Hematopoietic multipotent progenitor cell treated with erythropoietin and hydrocortisone succinate and interleukin-3 and kit ligand, for 8 days (in vitro differentiated cells): ENCODE results near the gene RIIAD1.
"Not testable (repeated sequence)": the region's sequence is repeated elsewhere in the genome, so short reads cannot be mapped to it uniquely, and the experiment has no call there.

Experiments used
- DNase-seq: peaks from one replicate; pipeline ENCODE4 v3.0.0-alpha.2; 2015

The RIIAD1 gene

DNA sequence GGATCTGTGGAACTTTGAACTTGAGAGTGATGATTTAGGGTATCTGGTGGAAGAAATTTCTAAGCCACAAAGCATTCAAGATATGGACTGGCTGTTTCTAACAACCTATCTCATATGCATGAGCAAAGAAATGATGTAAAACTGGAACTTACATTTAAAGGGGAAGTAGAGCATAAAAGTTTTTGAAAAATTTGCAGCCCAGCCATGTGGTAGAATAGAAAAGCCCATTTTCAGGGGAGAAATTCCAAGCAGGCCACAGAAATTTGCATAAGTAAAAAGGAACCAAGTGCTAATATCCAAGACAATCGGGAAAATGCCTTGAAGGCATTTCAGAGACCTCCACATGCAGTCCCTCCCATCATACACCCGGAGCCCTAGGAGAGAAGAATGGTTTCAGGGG, 15.7 kb downstream of the RIIAD1 start:
- DNase-seq, result no peak

DNA sequence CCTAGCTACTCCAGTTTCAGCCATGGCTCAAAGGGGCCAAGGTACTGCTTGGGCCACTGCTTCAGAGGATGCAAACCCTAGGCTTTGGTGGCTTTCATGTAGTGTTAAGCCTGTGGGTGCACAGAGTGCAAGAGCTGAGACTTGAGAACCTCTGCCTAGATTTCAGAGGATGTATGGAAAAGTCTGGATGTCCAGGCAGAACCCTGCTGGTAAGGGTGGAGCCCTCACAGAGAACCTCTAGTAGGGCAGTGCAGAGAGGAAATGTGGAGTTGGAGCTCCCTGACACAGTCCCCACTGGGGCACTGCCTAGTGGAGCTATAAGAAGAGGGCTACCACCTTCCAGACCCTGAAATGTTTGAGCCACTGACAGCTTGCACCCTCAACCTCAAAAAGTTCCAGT, 16.2 kb downstream of the RIIAD1 start:
- DNase-seq, result no peak

GRCh38 chr1:151739590-151740355, 18.5 kb downstream of the RIIAD1 start:
- DNase-seq, result peak; percentile 64

DNA sequence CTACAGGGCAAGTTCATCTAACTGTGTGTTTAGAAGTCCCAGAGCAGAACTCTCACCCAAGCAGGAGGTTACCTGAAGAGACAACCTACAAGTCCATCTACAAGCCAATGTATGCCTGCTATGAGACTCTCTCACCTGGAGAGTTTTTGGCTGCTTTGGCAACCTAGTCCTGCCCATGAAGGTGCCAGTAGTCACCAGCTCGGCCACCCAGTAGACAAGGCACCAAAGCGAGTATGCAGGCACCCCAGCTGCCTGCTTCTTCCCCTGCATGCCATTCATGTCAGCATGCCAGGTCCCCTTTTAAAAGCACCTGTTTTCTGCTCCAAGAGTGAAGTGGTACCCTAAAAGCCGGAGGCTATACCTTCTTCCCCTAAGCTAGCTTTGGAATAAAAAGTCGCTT, 20.2 kb downstream of the RIIAD1 start:
- no peak for DNase-seq

DNA sequence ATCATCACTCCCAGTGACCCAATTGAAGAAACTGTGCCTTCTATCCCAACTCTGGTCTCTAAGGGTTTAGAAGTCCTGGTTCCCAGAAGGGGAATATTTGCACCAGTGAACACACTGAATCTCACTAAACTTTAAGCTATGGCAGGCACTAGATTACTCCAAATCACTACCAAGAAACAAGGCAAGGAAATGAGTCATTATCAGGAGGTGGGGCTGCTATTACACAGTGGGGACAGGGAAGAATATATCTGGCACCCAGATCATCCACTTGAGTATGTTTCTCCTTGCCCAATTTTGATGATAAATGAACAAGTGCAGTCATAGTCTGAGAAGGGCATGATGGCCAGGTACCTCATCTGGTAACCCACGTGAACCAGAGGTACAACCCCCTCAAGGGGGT, 35.0 kb downstream of the RIIAD1 start:
- no peak for DNase-seq

GRCh38 chr1:151759241-151759640, 37.9 kb downstream of the RIIAD1 start:
- no peak for DNase-seq

DNA sequence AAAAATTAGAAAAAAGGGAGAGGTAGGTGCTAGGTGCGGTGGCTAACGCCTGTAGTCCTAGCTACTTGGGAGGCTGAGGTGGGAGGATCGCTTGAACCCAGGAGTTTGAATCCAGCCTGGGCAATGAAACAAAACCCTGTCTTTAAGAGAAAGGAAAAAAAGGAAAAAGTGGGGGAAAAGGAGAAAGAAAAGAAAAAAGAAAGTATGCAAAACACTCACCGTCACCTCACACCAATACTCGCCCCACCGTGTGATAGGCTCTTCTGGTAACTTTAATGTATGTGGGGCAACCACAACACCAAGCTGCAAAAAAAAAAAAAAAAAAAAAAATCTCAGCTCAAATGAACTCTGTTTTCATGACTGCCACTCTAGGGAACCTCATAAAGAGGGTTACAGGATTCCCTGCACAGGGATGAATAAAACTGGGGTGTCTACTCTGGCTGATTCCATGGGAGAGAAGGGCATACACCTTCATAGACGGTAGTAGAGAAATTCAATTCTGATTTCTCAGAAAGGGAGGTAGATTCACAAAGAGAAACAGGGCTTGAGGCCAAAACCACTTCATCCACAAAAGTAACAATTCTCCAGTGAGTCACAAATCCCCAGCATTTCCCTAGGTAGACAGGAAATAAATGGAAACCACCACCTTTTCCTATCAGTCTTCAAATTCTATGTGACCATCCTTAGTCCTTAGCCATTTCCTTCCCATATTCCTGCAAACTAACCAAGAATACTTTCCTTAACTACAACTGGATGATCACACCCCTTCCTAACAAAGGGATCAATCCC, 39.5 kb downstream of the RIIAD1 start:
- no peak for DNase-seq

GRCh38 chr1:151762941-151763921, 41.9 kb downstream of the RIIAD1 start, which contains the start of gene MRPL9:
Gene MRPL9 (minus strand): TSS chr1:151763496. CDS start chr1:151763479, 17 bp downstream.
- DNase-seq, result peak; percentile 85

- no peak for DNase-seq
These were observed 42.7 kb downstream of the RIIAD1 start for GRCh38 chr1:151763990-151764389.

GRCh38 chr1:151768351-151769066, 47.2 kb downstream of the RIIAD1 start:
- not testable (repeated sequence) for DNase-seq

DNA sequence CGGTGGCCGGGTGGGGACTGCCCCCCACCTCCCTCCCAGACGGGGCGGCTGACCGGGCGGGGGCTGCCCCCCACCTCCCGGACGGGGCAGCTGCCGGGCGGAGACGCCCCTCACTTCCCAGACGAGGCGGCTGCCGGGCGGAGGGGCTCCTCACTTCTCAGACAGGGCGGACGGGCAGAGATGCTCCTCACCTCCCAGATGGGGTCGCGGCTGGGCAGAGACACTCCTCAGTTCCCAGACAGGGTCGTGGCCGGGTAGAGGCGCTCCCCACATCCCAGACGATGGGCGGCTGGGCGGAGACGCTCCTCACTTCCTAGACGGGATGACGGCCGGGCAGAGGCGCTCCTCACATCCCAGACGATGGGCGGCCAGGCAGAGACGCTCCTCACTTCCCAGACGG, 47.9 kb downstream of the RIIAD1 start:
- DNase-seq, result not testable (repeated sequence)

DNA sequence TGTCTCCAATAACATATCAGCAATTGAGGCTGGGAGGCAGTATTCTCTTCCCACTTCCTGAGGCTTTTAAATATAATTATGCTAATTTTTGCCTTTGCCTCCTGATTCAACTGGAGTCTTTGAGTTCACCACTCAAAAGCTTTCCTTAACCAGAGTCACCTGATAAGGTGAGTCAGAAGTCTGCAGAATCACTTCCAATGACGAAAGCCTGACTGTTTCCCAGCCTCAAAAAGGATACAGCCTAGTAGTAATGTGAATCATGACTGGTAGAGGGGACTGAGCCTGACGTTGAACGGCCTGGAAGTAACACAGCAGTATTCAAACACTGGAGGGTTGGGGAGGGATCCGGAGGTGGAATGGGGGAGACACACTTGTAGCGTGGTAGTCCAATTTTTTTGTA, 52.4 kb downstream of the RIIAD1 start:
- no peak for DNase-seq

- DNase-seq, result peak; percentile 88
These were observed 53.1 kb downstream of the RIIAD1 start for GRCh38 chr1:151774256-151774922.

GRCh38 chr1:151775894-151776664, 54.8 kb downstream of the RIIAD1 start:
- DNase-seq, result peak; percentile 54

DNA sequence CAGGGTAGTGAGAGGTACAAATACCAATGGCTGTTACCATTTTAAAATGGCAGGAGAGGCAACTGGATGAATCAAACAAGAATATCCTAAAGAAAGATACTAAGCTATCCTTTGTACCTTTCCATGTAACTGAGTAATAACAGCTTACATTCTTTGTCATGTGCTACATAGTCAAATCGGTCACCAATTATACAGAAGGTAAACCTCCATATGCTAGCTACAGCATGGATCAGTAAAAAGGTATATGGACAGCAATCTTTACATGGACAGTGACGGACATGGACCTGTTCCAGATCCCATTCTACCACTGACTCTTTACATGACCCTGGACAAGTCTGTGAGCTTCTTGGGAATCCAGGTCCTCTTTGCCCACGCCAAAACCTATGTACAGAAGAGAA, 55.3 kb downstream of the RIIAD1 start:
- no peak for DNase-seq

DNA sequence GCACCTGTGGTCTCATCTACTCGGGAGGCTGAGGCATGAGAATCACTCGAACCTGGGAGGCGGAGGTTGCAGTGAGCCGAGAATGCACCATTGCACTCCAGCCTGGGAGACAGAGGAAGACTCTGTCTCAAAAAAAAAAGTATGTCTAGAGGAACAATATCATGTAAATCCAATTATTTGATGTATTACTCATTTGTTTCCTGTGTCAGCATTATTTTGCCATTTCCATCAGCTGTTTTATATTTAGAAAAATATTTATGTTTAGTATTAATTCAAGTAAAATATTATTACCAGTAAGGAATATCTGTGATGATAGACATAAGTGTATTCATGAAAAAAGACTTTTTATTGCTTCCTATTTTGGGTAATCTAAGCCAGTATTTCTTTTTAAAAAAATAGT, 56.0 kb downstream of the RIIAD1 start:
- no peak for DNase-seq
